GM23248 (cell line): ENCODE measurements around the gene TMTC1. TPM values are rescaled to one million over a fixed set of nuclear protein-coding genes. Genes with fewer than 3 reads are reported as not detected.

Experiments
- DNase-seq: peaks from one replicate; pipeline ENCODE4 v3.0.0-alpha.2; 2015
- H2AFZ ChIP-seq: fragments of 200-600 bp; sonication (generic); 2 replicates; pipeline ENCODE4 v1.6.1; 2016; ENCODE audit warnings: antibody characterized with exemption
- H3F3A ChIP-seq: fragments of 200-600 bp; sonication (generic); 2 replicates; pipeline ENCODE4 v1.6.1; 2016; ENCODE audit warnings: mild to moderate bottlenecking, antibody characterized with exemption, mixed run types; ENCODE audit not compliant: insufficient read depth
- H3K27ac ChIP-seq: fragments of 200-600 bp; sonication (generic); 2 replicates; pipeline ENCODE4 v1.5.1; 2016; ENCODE audit warnings: mild to moderate bottlenecking
- H3K27me3 ChIP-seq: fragments of 200-600 bp; sonication (generic); replicated peaks from 2 replicates; pipeline ENCODE4 v1.6.1; 2016; ENCODE audit warnings: mild to moderate bottlenecking; ENCODE audit not compliant: insufficient read depth
- H3K36me3 ChIP-seq: fragments of 200-600 bp; sonication (generic); 2 replicates; pipeline ENCODE4 v1.6.1; 2016; ENCODE audit warnings: low read depth, mild to moderate bottlenecking
- H3K4me1 ChIP-seq: fragments of 200-600 bp; sonication (generic); 2 replicates; pipeline ENCODE4 v1.6.1; 2016; ENCODE audit warnings: mild to moderate bottlenecking; ENCODE audit not compliant: insufficient read depth
- H3K4me2 ChIP-seq: fragments of 200-600 bp; sonication (generic); one replicate; pipeline ENCODE4 v1.6.1; 2016; ENCODE audit warnings: mild to moderate bottlenecking; ENCODE audit not compliant: unreplicated experiment
- H3K4me3 ChIP-seq: fragments of 200-600 bp; sonication (generic); 2 replicates; pipeline ENCODE4 v1.5.1; 2016; ENCODE audit warnings: mild to moderate bottlenecking
- H3K79me2 ChIP-seq: fragments of 200-600 bp; sonication (generic); 2 replicates; pipeline ENCODE4 v1.6.1; 2016; ENCODE audit warnings: mild to moderate bottlenecking; ENCODE audit not compliant: insufficient read depth
- H3K9ac ChIP-seq: fragments of 200-600 bp; sonication (generic); 2 replicates; pipeline ENCODE4 v1.6.1; 2016; ENCODE audit warnings: mild to moderate bottlenecking
- H3K9me2 ChIP-seq: fragments of 200-600 bp; sonication (generic); 2 replicates; pipeline ENCODE4 v1.6.1; 2016; ENCODE audit warnings: mixed run types, mild to moderate bottlenecking, moderate library complexity; ENCODE audit not compliant: insufficient read depth
- H3K9me3 ChIP-seq: fragments of 200-600 bp; sonication (generic); one replicate; pipeline ENCODE4 v1.6.1; 2017; ENCODE audit warnings: low read depth
- H4K20me1 ChIP-seq: fragments of 200-600 bp; sonication (generic); 2 replicates; pipeline ENCODE4 v1.6.0; 2016; ENCODE audit not compliant: insufficient read depth
- EZH2 ChIP-seq: fragments of 200-600 bp; sonication (generic); IDR thresholded peaks from 2 replicates; pipeline ENCODE4 v1.6.1; 2018; ENCODE audit warnings: antibody characterized with exemption, mild to moderate bottlenecking; ENCODE audit not compliant: insufficient read depth, poor library complexity, severe bottlenecking
- EZH2phosphoT487 ChIP-seq: fragments of 200-600 bp; sonication (generic); IDR thresholded peaks from 2 replicates; pipeline ENCODE4 v1.6.1; 2018; ENCODE audit warnings: antibody characterized with exemption, moderate library complexity, mild to moderate bottlenecking, low read depth; ENCODE audit not compliant: insufficient read depth
- WGBS, 2 experiments: methylation state at CpG; one replicate each; pipeline ENCODE4 v1.1.6; 2015 to 2017; ENCODE audit warnings: low lambda C conversion rate in 2 of 2, low coverage in 1 of 2; ENCODE audit errors: missing lambda C conversion rate in 2 of 2; 5-methylcytosine and 5-hydroxymethylcytosine counted together
- in situ Hi-C: fragments of 300-500 bp; cut with MboI; formaldehyde crosslinking; loops from 2 replicates; pipeline ENCODE4 v1.15.0; 2020
- polyA plus RNA-seq: library from polyadenylated mRNA; unstranded; fragments of >200 nt; fragmentation: Nextera tagmentation; extraction: Ambion mirVana; gene quantifications from 2 replicates; pipeline ENCODE4 v1.2.1, GENCODE V29; 2016
- total RNA-seq: library from RNA; depleted of rRNA; stranded (reverse); fragments of >200 nt; shearing (Covaris generic); gene quantifications from 2 replicates; pipeline ENCODE4 v1.2.3, GENCODE V29; 2014

Gene TMTC1
- total and polyA plus RNA-seq, 2 experiments from 2014 or later: 6.8 to 25.3 TPM

- no peak overlapping the region for H3K4me2 ChIP-seq
- H3K36me3 ChIP-seq: no peaks in the 10 kb centered on the region
- peak; percentile 12 for DNase-seq
- no peaks in the 10 kb centered on the region for H3K4me1 ChIP-seq
- no peak overlapping the region for H2AFZ ChIP-seq
- H3K9ac ChIP-seq: no peak overlapping the region
- H3K9me2 ChIP-seq: no peaks in the 10 kb centered on the region
- no peak overlapping the region for H3K27ac ChIP-seq
- no peaks in the 10 kb centered on the region for H3F3A ChIP-seq
- no peaks in the 10 kb centered on the region for H3K27me3 ChIP-seq
- no peaks in the 10 kb centered on the region for H3K79me2 ChIP-seq
- in situ Hi-C loops: no loop called here
- 43% methylated on average over 6 of the region's 6 CpGs for WGBS, 2 experiments
- no peaks in the 10 kb centered on the region for H3K9me3 ChIP-seq
- H3K4me3 ChIP-seq: no peak overlapping the region
- no peaks in the 10 kb centered on the region for H4K20me1 ChIP-seq
- TF ChIP-seq EZH2phosphoT487 (no peak), EZH2 (no peak)
These were observed 273.1 kb downstream of the TMTC1 start for GRCh38 chr12:29510591-29511185.

GRCh38 chr12:29509503-29509902 lies 274.2 kb downstream of the TMTC1 start:
- Histone ChIP-seq H3K4me2 (no peak overlapping the region), H3K9ac (no peak overlapping the region), H3K9me2 (no peaks in the 10 kb centered on the region), H2AFZ (no peak overlapping the region), H3F3A (no peaks in the 10 kb centered on the region), H3K36me3 (no peaks in the 10 kb centered on the region), H3K4me3 (no peak overlapping the region), H3K9me3 (no peaks in the 10 kb centered on the region), H3K27me3 (no peaks in the 10 kb centered on the region), H3K4me1 (no peaks in the 10 kb centered on the region), H3K79me2 (no peaks in the 10 kb centered on the region), H3K27ac (no peak overlapping the region), H4K20me1 (no peaks in the 10 kb centered on the region)
- no peak for DNase-seq
- in situ Hi-C loops: no loop called here
- no peak for TF ChIP-seq EZH2
- TF ChIP-seq EZH2phosphoT487: no peak
- WGBS, 2 experiments: 95 to 100% methylated on average over 1 of the region's 1 CpG

GRCh38 chr12:29508949-29509348 lies 274.8 kb downstream of the TMTC1 start:
- H3K9me3 ChIP-seq: no peaks in the 10 kb centered on the region
- H3K4me1 ChIP-seq: no peaks in the 10 kb centered on the region
- H3K9ac ChIP-seq: no peak overlapping the region
- no peak overlapping the region for H2AFZ ChIP-seq
- DNase-seq: no peak
- no peaks in the 10 kb centered on the region for H3F3A ChIP-seq
- no peaks in the 10 kb centered on the region for H3K27me3 ChIP-seq
- H3K36me3 ChIP-seq: no peaks in the 10 kb centered on the region
- 93 to 98% methylated on average over 2 of the region's 2 CpGs for WGBS, 2 experiments
- H3K9me2 ChIP-seq: no peaks in the 10 kb centered on the region
- H3K4me2 ChIP-seq: no peak overlapping the region
- H3K79me2 ChIP-seq: no peaks in the 10 kb centered on the region
- H3K27ac ChIP-seq: no peak overlapping the region
- in situ Hi-C loops: no loop called here
- H4K20me1 ChIP-seq: no peaks in the 10 kb centered on the region
- no peak overlapping the region for H3K4me3 ChIP-seq
- TF ChIP-seq EZH2 (no peak), EZH2phosphoT487 (no peak)

- no peaks in the 10 kb centered on the region for H3K9me2 ChIP-seq
These were observed 278.6 kb downstream of the TMTC1 start for GRCh38 chr12:29505122-29505521.

DNA sequence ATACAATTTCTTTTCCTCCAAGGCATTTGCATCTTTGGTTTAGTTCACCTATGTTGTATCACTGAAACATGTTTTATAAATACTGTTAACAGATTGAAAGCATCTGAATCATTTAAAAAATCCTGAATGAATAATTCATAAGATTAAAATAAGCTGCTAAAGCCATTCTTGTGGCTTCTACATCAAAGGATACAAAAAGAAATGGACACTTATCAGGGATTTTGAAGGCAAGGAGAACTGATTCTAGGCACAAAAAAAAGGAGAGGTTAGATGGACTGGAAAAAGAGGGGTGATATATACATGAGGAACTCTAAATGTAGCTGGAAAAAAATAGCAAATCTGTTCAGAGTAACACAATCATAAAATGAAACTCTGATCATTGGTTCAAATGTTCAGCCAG lies 280.5 kb downstream of the TMTC1 start:
- H3K9me3 ChIP-seq: no peaks in the 10 kb centered on the region
- H3K79me2 ChIP-seq: no peaks in the 10 kb centered on the region
- no peaks in the 10 kb centered on the region for H3K36me3 ChIP-seq
- H3K27ac ChIP-seq: no peak overlapping the region
- H3K27me3 ChIP-seq: no peaks in the 10 kb centered on the region
- no peaks in the 10 kb centered on the region for H3F3A ChIP-seq
- no peak overlapping the region for H3K4me3 ChIP-seq
- H3K4me1 ChIP-seq: no peaks in the 10 kb centered on the region
- H4K20me1 ChIP-seq: no peaks in the 10 kb centered on the region
- in situ Hi-C loops: no loop called here
- H3K4me2 ChIP-seq: no peak overlapping the region
- TF ChIP-seq EZH2 (no peak), EZH2phosphoT487 (no peak)
- DNase-seq: no peak
- H3K9me2 ChIP-seq: no peaks in the 10 kb centered on the region
- H3K9ac ChIP-seq: no peak overlapping the region
- no peak overlapping the region for H2AFZ ChIP-seq

More at GRCh38 chr12:29505122-29505521, 278.6 kb downstream of the TMTC1 start:
- no peaks in the 10 kb centered on the region for H3K36me3 ChIP-seq
- H3K4me1 ChIP-seq: no peaks in the 10 kb centered on the region
- H2AFZ ChIP-seq: no peak overlapping the region
- no peak overlapping the region for H3K4me3 ChIP-seq
- no peak for DNase-seq
- WGBS, 2 experiments: 93 to 95% methylated on average over 3 of the region's 3 CpGs
- TF ChIP-seq EZH2phosphoT487: no peak
- TF ChIP-seq EZH2: no peak
- in situ Hi-C loops: no loop called here
- H3K27ac ChIP-seq: no peak overlapping the region
- no peak overlapping the region for H3K9ac ChIP-seq
- H4K20me1 ChIP-seq: no peaks in the 10 kb centered on the region
- H3K79me2 ChIP-seq: no peaks in the 10 kb centered on the region
- no peaks in the 10 kb centered on the region for H3K27me3 ChIP-seq
- H3F3A ChIP-seq: no peaks in the 10 kb centered on the region
- H3K4me2 ChIP-seq: no peak overlapping the region
- H3K9me3 ChIP-seq: no peaks in the 10 kb centered on the region
